H1 (cell line): ENCODE measurements around the gene CHD9NB. TPM values are rescaled to one million over a fixed set of nuclear protein-coding genes. Genes with fewer than 3 reads are reported as not detected.

Experiments
- GABPA ChIP-seq: IDR thresholded peaks from 2 replicates; pipeline ENCODE4 v1.6.1; 2011; ENCODE audit warnings: mild to moderate bottlenecking, low read length, moderate library complexity, borderline replicate concordance; ENCODE audit not compliant: insufficient read depth
- SP2 ChIP-seq: IDR thresholded peaks from 2 replicates; pipeline ENCODE4 v1.6.1; 2012; ENCODE audit warnings: mild to moderate bottlenecking, low read length, inconsistent platforms
- polyA plus RNA-seq, 7 experiments: library from polyadenylated mRNA; depleted of rRNA in 3 of 7; stranded (reverse) in 5 of 7; unstranded in 2 of 7; fragments of >200 nt in 5 of 7; fragments of 200-250 nt in 2 of 7; gene quantifications; 1 replicate in 5 of 7; 2 replicates in 1 of 7; 4 replicates in 1 of 7; pipeline versions ENCODE4 v1.2.1 to v1.2.3, GENCODE V29; 2011 to 2013; ENCODE audit warnings: missing spikeins in 2 of 7, mixed read lengths in 2 of 7
- total RNA-seq: library from RNA; stranded (reverse); fragmentation: NEBNext Ultra II Directional; extraction: Animal tissue kit (Norgen Biotek cat#: 25700); gene quantifications from 2 replicates; pipeline ENCODE4 v1.2.1, GENCODE V29; 2021
- TF ChIP-seq, protein P1 (sequence below): IDR thresholded peaks from 2 replicates; pipeline ENCODE4 v1.6.1; 2012; ENCODE audit warnings: low read length, inconsistent platforms
- TF ChIP-seq, protein P2 (sequence below): IDR thresholded peaks from 2 replicates; pipeline ENCODE4 v1.6.1; 2012; ENCODE audit warnings: inconsistent platforms

Gene CHD9NB
- total and polyA plus RNA-seq, 2 of the 8 experiments (the other 6 are each of a cell fraction or from before 2014, with no cell fraction given): 4.5 to 5.9 TPM

DNA sequence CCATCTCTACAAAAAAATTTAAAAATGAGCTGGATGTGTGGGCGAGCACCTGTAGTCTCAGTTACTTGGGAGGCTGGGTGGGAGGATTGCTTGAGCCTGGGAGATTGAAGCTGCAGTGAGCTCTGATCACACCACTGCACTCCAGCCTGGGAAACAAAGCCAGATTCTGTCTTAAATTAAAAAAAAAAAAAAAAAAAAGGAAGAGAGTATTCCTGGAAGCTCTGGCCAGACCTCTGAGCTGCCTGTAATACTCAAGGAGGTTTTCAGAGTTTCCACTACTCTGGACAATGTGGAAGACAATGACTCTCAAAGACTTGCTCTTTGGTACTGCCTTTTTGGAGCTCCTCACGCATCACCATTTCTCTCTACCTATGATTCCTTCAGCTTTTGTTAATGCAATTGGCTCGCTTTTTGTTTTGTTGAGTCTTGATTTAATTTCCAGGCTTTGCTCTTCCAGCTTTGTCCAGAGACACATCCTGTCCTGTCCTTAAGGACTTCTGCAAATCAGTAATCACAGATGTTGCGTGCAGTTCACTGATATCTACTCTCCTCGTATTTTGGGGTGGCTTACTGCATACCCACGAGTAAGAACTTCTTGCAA lies 12.9 kb upstream of the CHD9NB start (continued):
- TF ChIP-seq, protein P1, sequence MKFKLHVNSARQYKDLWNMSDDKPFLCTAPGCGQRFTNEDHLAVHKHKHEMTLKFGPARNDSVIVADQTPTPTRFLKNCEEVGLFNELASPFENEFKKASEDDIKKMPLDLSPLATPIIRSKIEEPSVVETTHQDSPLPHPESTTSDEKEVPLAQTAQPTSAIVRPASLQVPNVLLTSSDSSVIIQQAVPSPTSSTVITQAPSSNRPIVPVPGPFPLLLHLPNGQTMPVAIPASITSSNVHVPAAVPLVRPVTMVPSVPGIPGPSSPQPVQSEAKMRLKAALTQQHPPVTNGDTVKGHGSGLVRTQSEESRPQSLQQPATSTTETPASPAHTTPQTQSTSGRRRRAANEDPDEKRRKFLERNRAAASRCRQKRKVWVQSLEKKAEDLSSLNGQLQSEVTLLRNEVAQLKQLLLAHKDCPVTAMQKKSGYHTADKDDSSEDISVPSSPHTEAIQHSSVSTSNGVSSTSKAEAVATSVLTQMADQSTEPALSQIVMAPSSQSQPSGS: no peak
- TF ChIP-seq SP2: no peak
- TF ChIP-seq, protein P2, sequence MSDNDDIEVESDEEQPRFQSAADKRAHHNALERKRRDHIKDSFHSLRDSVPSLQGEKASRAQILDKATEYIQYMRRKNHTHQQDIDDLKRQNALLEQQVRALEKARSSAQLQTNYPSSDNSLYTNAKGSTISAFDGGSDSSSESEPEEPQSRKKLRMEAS: no peak
- no peak for TF ChIP-seq GABPA
